PC-9 (cell line): ENCODE results near the gene VPS13D.
"Not testable (repeated sequence)": the region's sequence is repeated elsewhere in the genome, so short reads cannot be mapped to it uniquely, and the experiment has no call there.

Experiments
- CTCF ChIP-seq: fragments of 200-600 bp; sonication (generic); conservative IDR thresholded peaks from 2 replicates; pipeline ENCODE4 v1.6.1; 2017; ENCODE audit warnings: mixed run types, antibody characterized with exemption, mild to moderate bottlenecking, moderate library complexity
- EZH2 ChIP-seq: fragments of 200-600 bp; sonication (generic); IDR thresholded peaks from 2 replicates; pipeline ENCODE4 v1.8.0; 2017; ENCODE audit warnings: antibody characterized with exemption, low read depth

- TF ChIP-seq CTCF, EZH2: not testable (repeated sequence)
Observed at GRCh38 chr1:12390296-12390695, 160.5 kb downstream of the VPS13D start.
